K562 (cell line): Measurements from ENCODE around the gene CDCP2.

Experiments used
- CBFA2T3 ChIP-seq: fragments of 450-650 bp; IDR thresholded peaks from 2 replicates; pipeline ENCODE4 v1.6.1; 2017
- EZH2 ChIP-seq: IDR thresholded peaks from 2 replicates; pipeline ENCODE4 v1.6.1; 2012; ENCODE audit warnings: low read depth, mild to moderate bottlenecking, inconsistent platforms, low read length, borderline replicate concordance
- IRF2 ChIP-seq: sonication (generic); formaldehyde crosslinking; IDR thresholded peaks from 2 replicates; pipeline ENCODE4 v1.8.1; 2022; ENCODE audit warnings: mild to moderate bottlenecking, missing genetic modification reagents
- KDM4B ChIP-seq, 2 experiments: fragments of 450-650 bp in 1 of 2; sonication (generic) in 1 of 2; IDR thresholded peaks; 2 replicates each; pipeline ENCODE4 v1.6.1; 2016 to 2017; ENCODE audit warnings: borderline replicate concordance in 2 of 2, antibody characterized with exemption in 1 of 2, low read depth in 1 of 2, mild to moderate bottlenecking in 1 of 2
- NBN ChIP-seq: fragments of 450-650 bp; IDR thresholded peaks from 2 replicates; pipeline ENCODE4 v1.6.1; 2016; ENCODE audit warnings: low read depth, mild to moderate bottlenecking
- SMARCA5 ChIP-seq: fragments of 450-650 bp; IDR thresholded peaks from 2 replicates; pipeline ENCODE4 v1.6.1; 2016
- SREBF1 ChIP-seq: fragments of 150-350 bp; IDR thresholded peaks from 2 replicates; pipeline ENCODE4 v1.6.1; 2014; ENCODE audit warnings: antibody characterized with exemption, low read depth, low read length, borderline replicate concordance
- TEAD2 ChIP-seq: fragments of 450-650 bp; IDR thresholded peaks from 2 replicates; pipeline ENCODE4 v1.6.1; 2016; ENCODE audit warnings: missing genetic modification characterization, control low read depth, missing compliant biosample characterization
- YY1 ChIP-seq, 3 experiments: IDR thresholded peaks; 2 replicates each; pipeline ENCODE4 v1.6.1; 2011; ENCODE audit warnings: low read length in 2 of 3, mild to moderate bottlenecking in 2 of 3, moderate library complexity in 2 of 3, borderline replicate concordance in 1 of 3, control low read depth in 1 of 3, low read depth in 1 of 3; ENCODE audit not compliant: insufficient read depth in 3 of 3, insufficient replicate concordance in 2 of 3, control insufficient read depth in 1 of 3, insufficient read length in 1 of 3; ENCODE audit errors: extremely low read depth in 1 of 3
- ZNF384 ChIP-seq: IDR thresholded peaks from 2 replicates; pipeline ENCODE4 v1.6.1; 2012; ENCODE audit warnings: low read depth, low read length, improper control_type of control experiment
- ZNF561 ChIP-seq: fragments of 450-650 bp; formaldehyde crosslinking; conservative IDR thresholded peaks from 2 replicates; pipeline ENCODE4 v1.4.0; 2020; ENCODE audit warnings: mild to moderate bottlenecking, moderate library complexity
- TF ChIP-seq, protein P1 (sequence below): fragments of 450-650 bp; conservative IDR thresholded peaks from 2 replicates; pipeline ENCODE4 v1.6.1; 2016; ENCODE audit warnings: missing genetic modification characterization, low read depth, mild to moderate bottlenecking, control low read depth, missing compliant biosample characterization
- TF ChIP-seq, protein P2 (sequence below): sonication (generic); formaldehyde crosslinking; IDR thresholded peaks from 2 replicates; pipeline ENCODE4 v1.8.0; 2022; ENCODE audit warnings: mild to moderate bottlenecking, missing genetic modification reagents
- TF ChIP-seq, protein P3 (sequence below): fragments of 450-650 bp; IDR thresholded peaks from 2 replicates; pipeline ENCODE4 v1.6.1; 2016; ENCODE audit warnings: low read depth

DNA sequence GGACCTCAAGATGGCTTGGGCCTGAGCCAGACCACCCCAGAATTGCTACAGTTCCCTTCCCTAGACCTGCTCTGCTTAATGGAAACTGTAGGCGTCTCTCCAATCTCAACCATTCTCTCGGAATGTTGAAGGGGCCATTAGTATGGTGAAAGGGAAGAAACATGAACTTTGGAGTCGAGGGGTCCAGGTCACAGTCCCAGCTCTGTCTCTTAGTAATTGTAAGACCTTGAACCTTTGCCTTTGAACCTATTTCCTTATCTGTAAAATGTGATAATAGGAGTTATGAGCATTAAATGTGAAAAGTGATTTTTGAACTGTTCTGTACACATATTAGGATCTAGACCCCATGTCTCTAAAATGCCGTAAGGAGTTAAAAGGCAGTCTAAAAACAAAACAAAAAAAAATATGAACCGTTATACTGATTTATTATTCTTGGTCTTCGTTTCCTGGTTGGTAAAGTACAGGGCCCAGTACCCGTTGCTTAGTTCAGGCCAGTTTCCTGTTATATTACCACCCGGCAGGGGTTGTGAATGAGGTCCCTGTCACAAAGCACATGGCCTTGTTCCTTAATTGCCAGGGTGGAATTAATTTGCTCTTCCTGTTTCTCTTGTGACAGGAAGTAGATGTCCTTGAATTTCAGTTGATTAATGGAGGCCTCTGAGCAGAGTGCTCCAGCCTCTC lies 57.1 kb downstream of the CDCP2 start:
- TF ChIP-seq, protein P1, sequence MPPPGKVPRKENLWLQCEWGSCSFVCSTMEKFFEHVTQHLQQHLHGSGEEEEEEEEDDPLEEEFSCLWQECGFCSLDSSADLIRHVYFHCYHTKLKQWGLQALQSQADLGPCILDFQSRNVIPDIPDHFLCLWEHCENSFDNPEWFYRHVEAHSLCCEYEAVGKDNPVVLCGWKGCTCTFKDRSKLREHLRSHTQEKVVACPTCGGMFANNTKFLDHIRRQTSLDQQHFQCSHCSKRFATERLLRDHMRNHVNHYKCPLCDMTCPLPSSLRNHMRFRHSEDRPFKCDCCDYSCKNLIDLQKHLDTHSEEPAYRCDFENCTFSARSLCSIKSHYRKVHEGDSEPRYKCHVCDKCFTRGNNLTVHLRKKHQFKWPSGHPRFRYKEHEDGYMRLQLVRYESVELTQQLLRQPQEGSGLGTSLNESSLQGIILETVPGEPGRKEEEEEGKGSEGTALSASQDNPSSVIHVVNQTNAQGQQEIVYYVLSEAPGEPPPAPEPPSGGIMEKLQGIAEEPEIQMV = no peak
- TF ChIP-seq SREBF1 = no peak
- TF ChIP-seq SMARCA5 = no peak
- TF ChIP-seq, protein P2, sequence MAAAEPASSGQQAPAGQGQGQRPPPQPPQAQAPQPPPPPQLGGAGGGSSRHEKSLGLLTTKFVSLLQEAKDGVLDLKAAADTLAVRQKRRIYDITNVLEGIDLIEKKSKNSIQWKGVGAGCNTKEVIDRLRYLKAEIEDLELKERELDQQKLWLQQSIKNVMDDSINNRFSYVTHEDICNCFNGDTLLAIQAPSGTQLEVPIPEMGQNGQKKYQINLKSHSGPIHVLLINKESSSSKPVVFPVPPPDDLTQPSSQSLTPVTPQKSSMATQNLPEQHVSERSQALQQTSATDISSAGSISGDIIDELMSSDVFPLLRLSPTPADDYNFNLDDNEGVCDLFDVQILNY (CRISPR knock-in tag) = no peak
- no peak for TF ChIP-seq ZNF384
- TF ChIP-seq CBFA2T3 = no peak
- no peak for TF ChIP-seq TEAD2 (tag)
- TF ChIP-seq YY1 (IDR thresholded peaks at IDR 0.05; ENCODE audit: borderline replicate concordance in 1 of 3, control insufficient read depth in 1 of 3, extremely low read depth in 1 of 3, insufficient read depth in 3 of 3, insufficient read length in 1 of 3, insufficient replicate concordance in 2 of 3, low read depth in 1 of 3, low read length in 2 of 3) = no peak
- no peak for TF ChIP-seq IRF2 (CRISPR knock-in tag)
- no peak for TF ChIP-seq KDM4B (IDR thresholded peaks at IDR 0.05; ENCODE audit: borderline replicate concordance in 2 of 2, low read depth in 1 of 2)
- TF ChIP-seq, protein P3, sequence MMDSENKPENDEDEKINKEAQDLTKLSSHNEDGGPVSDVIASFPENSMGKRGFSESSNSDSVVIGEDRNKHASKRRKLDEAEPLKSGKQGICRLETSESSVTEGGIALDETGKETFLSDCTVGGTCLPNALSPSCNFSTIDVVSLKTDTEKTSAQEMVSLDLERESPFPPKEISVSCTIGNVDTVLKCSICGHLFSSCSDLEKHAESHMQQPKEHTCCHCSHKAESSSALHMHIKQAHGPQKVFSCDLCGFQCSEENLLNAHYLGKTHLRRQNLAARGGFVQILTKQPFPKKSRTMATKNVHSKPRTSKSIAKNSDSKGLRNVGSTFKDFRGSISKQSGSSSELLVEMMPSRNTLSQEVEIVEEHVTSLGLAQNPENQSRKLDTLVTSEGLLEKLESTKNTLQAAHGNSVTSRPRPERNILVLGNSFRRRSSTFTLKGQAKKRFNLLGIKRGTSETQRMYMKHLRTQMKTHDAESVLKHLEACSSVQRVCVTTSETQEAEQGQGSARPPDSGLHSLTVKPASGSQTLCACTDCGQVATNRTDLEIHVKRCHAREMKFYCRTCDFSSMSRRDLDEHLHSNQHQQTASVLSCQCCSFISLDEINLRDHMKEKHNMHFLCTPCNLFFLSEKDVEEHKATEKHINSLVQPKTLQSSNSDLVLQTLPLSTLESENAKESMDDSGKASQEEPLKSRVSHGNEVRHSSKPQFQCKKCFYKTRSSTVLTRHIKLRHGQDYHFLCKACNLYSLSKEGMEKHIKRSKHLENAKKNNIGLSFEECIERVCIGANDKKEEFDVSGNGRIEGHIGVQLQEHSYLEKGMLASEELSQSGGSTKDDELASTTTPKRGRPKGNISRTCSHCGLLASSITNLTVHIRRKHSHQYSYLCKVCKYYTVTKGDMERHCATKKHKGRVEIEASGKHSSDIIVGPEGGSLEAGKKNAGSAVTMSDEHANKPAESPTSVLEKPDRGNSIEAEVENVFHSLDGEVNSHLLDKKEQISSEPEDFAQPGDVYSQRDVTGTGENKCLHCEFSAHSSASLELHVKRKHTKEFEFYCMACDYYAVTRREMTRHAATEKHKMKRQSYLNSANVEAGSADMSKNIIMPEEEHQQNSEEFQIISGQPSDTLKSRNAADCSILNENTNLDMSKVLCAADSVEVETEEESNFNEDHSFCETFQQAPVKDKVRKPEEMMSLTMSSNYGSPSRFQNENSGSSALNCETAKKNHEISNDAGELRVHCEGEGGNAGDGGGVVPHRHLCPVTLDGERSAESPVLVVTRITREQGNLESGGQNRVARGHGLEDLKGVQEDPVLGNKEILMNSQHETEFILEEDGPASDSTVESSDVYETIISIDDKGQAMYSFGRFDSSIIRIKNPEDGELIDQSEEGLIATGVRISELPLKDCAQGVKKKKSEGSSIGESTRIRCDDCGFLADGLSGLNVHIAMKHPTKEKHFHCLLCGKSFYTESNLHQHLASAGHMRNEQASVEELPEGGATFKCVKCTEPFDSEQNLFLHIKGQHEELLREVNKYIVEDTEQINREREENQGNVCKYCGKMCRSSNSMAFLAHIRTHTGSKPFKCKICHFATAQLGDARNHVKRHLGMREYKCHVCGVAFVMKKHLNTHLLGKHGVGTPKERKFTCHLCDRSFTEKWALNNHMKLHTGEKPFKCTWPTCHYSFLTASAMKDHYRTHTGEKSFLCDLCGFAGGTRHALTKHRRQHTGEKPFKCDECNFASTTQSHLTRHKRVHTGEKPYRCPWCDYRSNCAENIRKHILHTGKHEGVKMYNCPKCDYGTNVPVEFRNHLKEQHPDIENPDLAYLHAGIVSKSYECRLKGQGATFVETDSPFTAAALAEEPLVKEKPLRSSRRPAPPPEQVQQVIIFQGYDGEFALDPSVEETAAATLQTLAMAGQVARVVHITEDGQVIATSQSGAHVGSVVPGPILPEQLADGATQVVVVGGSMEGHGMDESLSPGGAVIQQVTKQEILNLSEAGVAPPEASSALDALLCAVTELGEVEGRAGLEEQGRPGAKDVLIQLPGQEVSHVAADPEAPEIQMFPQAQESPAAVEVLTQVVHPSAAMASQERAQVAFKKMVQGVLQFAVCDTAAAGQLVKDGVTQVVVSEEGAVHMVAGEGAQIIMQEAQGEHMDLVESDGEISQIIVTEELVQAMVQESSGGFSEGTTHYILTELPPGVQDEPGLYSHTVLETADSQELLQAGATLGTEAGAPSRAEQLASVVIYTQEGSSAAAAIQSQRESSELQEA = no peak
- TF ChIP-seq ZNF561 (CRISPR knock-in tag) = no peak
- no peak for TF ChIP-seq NBN
- TF ChIP-seq EZH2 = no peak
